ENCODE data around the gene SLC9A9. TPM values are rescaled to one million over a fixed set of nuclear protein-coding genes. Genes with fewer than 3 reads are reported as not detected.

SLC9A9 gene
- total and polyA plus RNA-seq, 9 of the 15 experiments (the other 6 are each of a cell fraction or from before 2014, with no cell fraction given) = 0.03 to 0.13 TPM; not detected in 7

DNA sequence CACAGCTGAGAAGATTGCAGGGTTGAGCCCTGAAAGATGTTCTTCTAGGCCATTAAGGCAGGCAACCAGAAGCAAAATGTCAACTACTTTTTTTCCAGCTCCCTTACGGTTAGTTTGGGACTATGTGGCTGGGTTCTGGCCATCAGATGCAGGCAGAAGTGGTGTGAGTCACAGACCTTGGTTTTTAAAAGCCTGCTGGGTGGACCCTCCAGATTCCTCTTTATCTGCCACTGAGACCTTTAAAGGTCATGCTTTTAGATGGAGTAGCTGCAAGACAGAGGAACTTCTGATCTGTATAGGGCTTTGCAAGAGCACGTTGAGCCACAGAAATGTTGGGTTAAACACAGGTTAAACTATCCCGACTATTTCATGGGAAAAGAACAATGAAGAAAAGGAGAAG is 625.8 kb downstream of the SLC9A9 start (continued):
- TF ChIP-seq TAL1 (IDR thresholded peaks at IDR 0.05) = peak; percentile 17; the same call in 1 of the 2 replicates
- TF ChIP-seq KAT8 (IDR thresholded peaks at IDR 0.05; ENCODE audit: low read depth) = no peak
- TF ChIP-seq, protein P1, sequence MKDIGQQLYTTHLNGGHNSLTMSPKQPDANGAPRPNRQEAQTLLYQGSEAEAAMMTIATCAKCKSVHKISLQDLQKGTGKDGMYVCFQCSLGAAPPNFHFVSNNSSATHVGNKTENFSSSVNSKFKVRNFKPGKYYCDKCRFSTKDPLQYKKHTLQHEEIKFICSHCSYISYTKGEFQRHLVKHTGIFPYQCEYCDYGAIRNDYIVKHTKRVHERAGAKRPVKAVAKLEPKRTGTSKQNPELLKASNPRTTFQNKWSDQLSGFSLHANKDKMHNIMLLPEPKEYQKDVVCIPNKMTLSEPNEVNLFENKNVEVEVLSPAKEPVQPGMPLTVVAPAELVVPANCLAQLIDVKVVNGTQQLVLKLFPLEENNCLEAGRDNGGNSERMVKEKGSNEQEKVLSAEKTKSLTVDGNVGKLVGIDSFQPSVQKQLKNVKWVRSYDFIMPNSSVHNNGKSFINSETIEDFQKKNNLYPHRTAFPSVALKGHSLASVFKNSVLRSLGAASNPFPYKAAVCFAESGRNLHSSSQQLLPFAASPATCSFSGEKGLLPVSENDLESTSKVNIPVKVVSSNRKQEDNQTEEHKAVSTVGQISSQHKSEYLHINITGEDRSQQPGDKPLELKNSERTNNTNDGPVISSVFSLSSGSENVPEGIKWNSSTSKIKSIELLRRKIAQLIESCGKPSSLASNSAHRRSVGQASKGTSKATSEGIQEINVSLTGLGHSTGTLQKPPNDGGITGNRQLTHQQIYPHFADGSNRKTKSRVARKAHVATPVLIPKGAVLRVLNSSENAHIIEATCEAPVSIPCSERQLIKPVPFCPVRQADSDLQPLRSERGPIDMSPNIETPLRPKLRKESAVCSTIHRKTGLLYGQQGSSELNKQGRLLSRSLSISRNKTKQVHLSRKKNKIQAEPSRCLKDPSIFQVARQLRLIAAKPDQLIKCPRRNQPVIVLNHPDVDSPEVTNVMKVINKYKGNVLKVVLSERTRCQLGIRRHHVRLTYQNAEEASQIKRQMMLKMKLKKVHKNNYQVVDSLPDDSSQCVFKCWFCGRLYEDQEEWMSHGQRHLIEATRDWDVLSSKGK (CRISPR knock-in tag; IDR thresholded peaks at IDR 0.05) = no peak
- no peak for TF ChIP-seq ZNF445 (CRISPR knock-in tag; IDR thresholded peaks at IDR 0.05; ENCODE audit: low read depth)
- TF ChIP-seq MAFF (IDR thresholded peaks at IDR 0.05; ENCODE audit: low read length) = no peak
- no peak for TF ChIP-seq HIVEP1 (CRISPR knock-in tag; IDR thresholded peaks at IDR 0.05)
- no peak for TF ChIP-seq ATF1 (CRISPR knock-in tag; IDR thresholded peaks at IDR 0.05)
- no peak for TF ChIP-seq ATF1 (tag; IDR thresholded peaks at IDR 0.05)
- peak in 1 of 3 experiments; percentile 36 for TF ChIP-seq YY1 (IDR thresholded peaks at IDR 0.05; ENCODE audit: borderline replicate concordance in 1 of 3, control insufficient read depth in 1 of 3, extremely low read depth in 1 of 3, insufficient read depth in 3 of 3, insufficient read length in 1 of 3, insufficient replicate concordance in 2 of 3, low read depth in 1 of 3, low read length in 2 of 3)
- no peak for TF ChIP-seq ZNF165 (CRISPR knock-in tag; IDR thresholded peaks at IDR 0.05; ENCODE audit: borderline replicate concordance)
- no peak for TF ChIP-seq RBM25 (IDR thresholded peaks at IDR 0.05; ENCODE audit: low read depth, low read length, severe bottlenecking)
- no peak for TF ChIP-seq PHTF2 (CRISPR knock-in tag; IDR thresholded peaks at IDR 0.05)
- TF ChIP-seq ELF1 (tag; IDR thresholded peaks at IDR 0.05) = no peak
- TF ChIP-seq TCF7 (IDR thresholded peaks at IDR 0.05; ENCODE audit: borderline replicate concordance) = no peak
- no peak for TF ChIP-seq SMARCB1 (IDR thresholded peaks at IDR 0.05; ENCODE audit: insufficient read length, low read depth)
- TF ChIP-seq PRMT5 (CRISPR knock-in tag; IDR thresholded peaks at IDR 0.05) = no peak
- no peak for TF ChIP-seq POLR2AphosphoS2 (IDR thresholded peaks at IDR 0.05; ENCODE audit: low read length)
- 0 out of 2 replicates have a peak, but pooled peaks have one; percentile 31 for TF ChIP-seq STAT5A (IDR thresholded peaks at IDR 0.05; ENCODE audit: borderline replicate concordance, low read length)
- TF ChIP-seq BCOR (IDR thresholded peaks at IDR 0.05) = no peak
- no peak for TF ChIP-seq NR1H2 (CRISPR knock-in tag; IDR thresholded peaks at IDR 0.05)
- TF ChIP-seq NEUROD1 (IDR thresholded peaks at IDR 0.05; ENCODE audit: borderline replicate concordance, low read depth, low read length, partially characterized antibody) = no peak
- TF ChIP-seq NFE2 (IDR thresholded peaks at IDR 0.05; ENCODE audit: low read depth) = no peak
- no peak for TF ChIP-seq NR4A1 (CRISPR knock-in tag; IDR thresholded peaks at IDR 0.05)
- TF ChIP-seq NR4A1 (tag; IDR thresholded peaks at IDR 0.05) = no peak
- TF ChIP-seq SIN3A (IDR thresholded peaks at IDR 0.05; ENCODE audit: borderline replicate concordance in 2 of 2, control insufficient read depth in 1 of 2, low read depth in 2 of 2, low read length in 2 of 2) = no peak
- TF ChIP-seq PHF21A (IDR thresholded peaks at IDR 0.05; ENCODE audit: borderline replicate concordance, low read depth) = no peak
- TF ChIP-seq, protein P2, sequence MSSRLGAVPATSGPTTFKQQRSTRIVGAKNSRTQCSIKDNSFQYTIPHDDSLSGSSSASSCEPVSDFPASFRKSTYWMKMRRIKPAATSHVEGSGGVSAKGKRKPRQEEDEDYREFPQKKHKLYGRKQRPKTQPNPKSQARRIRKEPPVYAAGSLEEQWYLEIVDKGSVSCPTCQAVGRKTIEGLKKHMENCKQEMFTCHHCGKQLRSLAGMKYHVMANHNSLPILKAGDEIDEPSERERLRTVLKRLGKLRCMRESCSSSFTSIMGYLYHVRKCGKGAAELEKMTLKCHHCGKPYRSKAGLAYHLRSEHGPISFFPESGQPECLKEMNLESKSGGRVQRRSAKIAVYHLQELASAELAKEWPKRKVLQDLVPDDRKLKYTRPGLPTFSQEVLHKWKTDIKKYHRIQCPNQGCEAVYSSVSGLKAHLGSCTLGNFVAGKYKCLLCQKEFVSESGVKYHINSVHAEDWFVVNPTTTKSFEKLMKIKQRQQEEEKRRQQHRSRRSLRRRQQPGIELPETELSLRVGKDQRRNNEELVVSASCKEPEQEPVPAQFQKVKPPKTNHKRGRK (tag; IDR thresholded peaks at IDR 0.05) = no peak
- no peak for TF ChIP-seq SREBF1 (IDR thresholded peaks at IDR 0.05; ENCODE audit: borderline replicate concordance, low read depth, low read length)
